OCI-LY1 (cell line): ENCODE measurements around the gene CLTCL1.
"Not testable (repeated sequence)": the region's sequence is repeated elsewhere in the genome, so short reads cannot be mapped to it uniquely, and the experiment has no call there.

Source experiments
- H2AFZ ChIP-seq: fragments of 200-600 bp; sonication (generic), shearing (Covaris generic); 2 replicates; pipeline ENCODE4 v1.6.0; 2014; ENCODE audit warnings: antibody characterized with exemption, mild to moderate bottlenecking, low read length
- H3F3A ChIP-seq: fragments of 200-600 bp; sonication (generic), shearing (Covaris generic); 2 replicates; pipeline ENCODE4 v1.6.0; 2014; ENCODE audit warnings: mild to moderate bottlenecking, antibody characterized with exemption, low read length, moderate library complexity; ENCODE audit not compliant: insufficient read depth
- H3K27ac ChIP-seq: fragments of 200-600 bp; sonication (generic); 2 replicates; pipeline ENCODE4 v1.5.1; 2014; ENCODE audit warnings: low read length, mixed run types, mild to moderate bottlenecking, low read depth; ENCODE audit not compliant: poor library complexity, severe bottlenecking
- H3K27me3 ChIP-seq: fragments of 200-600 bp; sonication (generic); 2 replicates; pipeline ENCODE4 v1.6.0; 2014; ENCODE audit warnings: antibody characterized with exemption, mild to moderate bottlenecking, low read length, moderate library complexity; ENCODE audit not compliant: insufficient read depth
- H3K36me3 ChIP-seq: fragments of 200-600 bp; sonication (generic); 2 replicates; pipeline ENCODE4 v1.6.1; 2014; ENCODE audit warnings: mild to moderate bottlenecking, antibody characterized with exemption, low read length, moderate library complexity, mixed read lengths; ENCODE audit not compliant: insufficient read depth
- H3K4me1 ChIP-seq: fragments of 200-600 bp; sonication (generic); 2 replicates; pipeline ENCODE4 v1.5.1; 2014; ENCODE audit warnings: mild to moderate bottlenecking, low read length, moderate library complexity; ENCODE audit not compliant: insufficient read depth, severe bottlenecking
- H3K4me2 ChIP-seq: fragments of 200-600 bp; sonication (generic), shearing (Covaris generic); 2 replicates; pipeline ENCODE4 v1.6.1; 2014; ENCODE audit warnings: low read length
- H3K4me3 ChIP-seq: fragments of 200-600 bp; sonication (generic); 2 replicates; pipeline ENCODE4 v1.5.1; 2014; ENCODE audit warnings: low read length, low read depth, mild to moderate bottlenecking, mixed read lengths; ENCODE audit not compliant: poor library complexity, severe bottlenecking
- H3K79me2 ChIP-seq: fragments of 200-600 bp; shearing (Covaris generic); 2 replicates; pipeline ENCODE4 v1.6.1; 2016; ENCODE audit warnings: mixed run types, low read length, mixed read lengths; ENCODE audit not compliant: insufficient read depth
- H3K9ac ChIP-seq: fragments of 200-600 bp; sonication (generic), shearing (Covaris generic); 2 replicates; pipeline ENCODE4 v1.6.1; 2014; ENCODE audit warnings: mild to moderate bottlenecking, low read length, mixed read lengths
- H3K9me2 ChIP-seq: fragments of 200-600 bp; sonication (generic), shearing (Covaris generic); 2 replicates; pipeline ENCODE4 v1.6.1; 2014; ENCODE audit warnings: low read depth, mild to moderate bottlenecking, low read length, mixed read lengths
- H3K9me3 ChIP-seq: fragments of 200-600 bp; shearing (Covaris generic); 2 replicates; pipeline ENCODE4 v1.6.1; 2014; ENCODE audit warnings: low read length, mixed read lengths
- H4K20me1 ChIP-seq: fragments of 200-600 bp; sonication (generic), shearing (Covaris generic); 2 replicates; pipeline ENCODE4 v1.6.0; 2016; ENCODE audit warnings: mild to moderate bottlenecking, low read length; ENCODE audit not compliant: insufficient read depth
- EZH2 ChIP-seq: fragments of 200-600 bp; sonication (generic), shearing (Covaris generic); IDR thresholded peaks from 2 replicates; pipeline ENCODE4 v1.8.0; 2017; ENCODE audit warnings: borderline replicate concordance, mixed run types, mild to moderate bottlenecking, antibody characterized with exemption, low read length, moderate library complexity, mixed read lengths
- TF ChIP-seq, protein P1 (sequence below): fragments of 200-600 bp; sonication (generic), shearing (Covaris generic); IDR thresholded peaks from 2 replicates; pipeline ENCODE4 v1.5.1; 2017; ENCODE audit warnings: mild to moderate bottlenecking, antibody characterized with exemption, low read length, moderate library complexity, mixed read lengths

CLTCL1 gene

GRCh38 chr22:19265779-19266178 is 25.7 kb downstream of the CLTCL1 start:
- no peaks in the 10 kb centered on the region; the same call in 1 of the 2 replicates for H3K36me3 ChIP-seq
- H3K79me2 ChIP-seq: no peaks in the 10 kb centered on the region
- H3K4me2 ChIP-seq: no peak overlapping the region
- no peak overlapping the region for H3K9ac ChIP-seq
- TF ChIP-seq, protein P1, sequence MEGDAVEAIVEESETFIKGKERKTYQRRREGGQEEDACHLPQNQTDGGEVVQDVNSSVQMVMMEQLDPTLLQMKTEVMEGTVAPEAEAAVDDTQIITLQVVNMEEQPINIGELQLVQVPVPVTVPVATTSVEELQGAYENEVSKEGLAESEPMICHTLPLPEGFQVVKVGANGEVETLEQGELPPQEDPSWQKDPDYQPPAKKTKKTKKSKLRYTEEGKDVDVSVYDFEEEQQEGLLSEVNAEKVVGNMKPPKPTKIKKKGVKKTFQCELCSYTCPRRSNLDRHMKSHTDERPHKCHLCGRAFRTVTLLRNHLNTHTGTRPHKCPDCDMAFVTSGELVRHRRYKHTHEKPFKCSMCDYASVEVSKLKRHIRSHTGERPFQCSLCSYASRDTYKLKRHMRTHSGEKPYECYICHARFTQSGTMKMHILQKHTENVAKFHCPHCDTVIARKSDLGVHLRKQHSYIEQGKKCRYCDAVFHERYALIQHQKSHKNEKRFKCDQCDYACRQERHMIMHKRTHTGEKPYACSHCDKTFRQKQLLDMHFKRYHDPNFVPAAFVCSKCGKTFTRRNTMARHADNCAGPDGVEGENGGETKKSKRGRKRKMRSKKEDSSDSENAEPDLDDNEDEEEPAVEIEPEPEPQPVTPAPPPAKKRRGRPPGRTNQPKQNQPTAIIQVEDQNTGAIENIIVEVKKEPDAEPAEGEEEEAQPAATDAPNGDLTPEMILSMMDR: no peak
- TF ChIP-seq EZH2: no peak
- H2AFZ ChIP-seq: no peak overlapping the region
- H3K9me2 ChIP-seq: no peaks in the 10 kb centered on the region
- no peak overlapping the region for H3K4me3 ChIP-seq
- H3K4me1 ChIP-seq: no peaks in the 10 kb centered on the region
- no peaks in the 10 kb centered on the region for H4K20me1 ChIP-seq
- H3F3A ChIP-seq: no peaks in the 10 kb centered on the region
- no peaks in the 10 kb centered on the region for H3K27me3 ChIP-seq
- H3K27ac ChIP-seq: no peak overlapping the region
- H3K9me3 ChIP-seq: peaks cover 8% of the 10 kb centered on the region

- H3K27ac ChIP-seq: no peak overlapping the region
- no peak overlapping the region for H3K9ac ChIP-seq
- H3K9me3 ChIP-seq: no peaks in the 10 kb centered on the region
- no peak for TF ChIP-seq EZH2
- TF ChIP-seq, protein P1: no peak
- no peaks in the 10 kb centered on the region for H3K79me2 ChIP-seq
- H3K4me1 ChIP-seq: no peaks in the 10 kb centered on the region
- H3K9me2 ChIP-seq: no peaks in the 10 kb centered on the region
- H3K27me3 ChIP-seq: no peaks in the 10 kb centered on the region
- no peaks in the 10 kb centered on the region; the same call in 1 of the 2 replicates for H3F3A ChIP-seq
- H4K20me1 ChIP-seq: no peaks in the 10 kb centered on the region
- no peak overlapping the region for H2AFZ ChIP-seq
- H3K36me3 ChIP-seq: no peaks in the 10 kb centered on the region
- no peak overlapping the region for H3K4me3 ChIP-seq
- no peak overlapping the region for H3K4me2 ChIP-seq
These were observed 30.7 kb downstream of the CLTCL1 start for GRCh38 chr22:19260804-19261203.

- Histone ChIP-seq H3K79me2 (no peaks in the 10 kb centered on the region), H3K9me2 (no peaks in the 10 kb centered on the region), H3K27me3 (no peaks in the 10 kb centered on the region), H3F3A (no peaks in the 10 kb centered on the region; the same call in 1 of the 2 replicates), H3K4me2 (no peak overlapping the region), H3K36me3 (no peaks in the 10 kb centered on the region), H4K20me1 (no peaks in the 10 kb centered on the region), H3K27ac (no peak overlapping the region), H3K9me3 (no peaks in the 10 kb centered on the region), H2AFZ (no peak overlapping the region), H3K9ac (no peak overlapping the region), H3K4me1 (no peaks in the 10 kb centered on the region), H3K4me3 (no peak overlapping the region)
- TF ChIP-seq, protein P1: no peak
- TF ChIP-seq EZH2: no peak
These were observed 31.3 kb downstream of the CLTCL1 start for GRCh38 chr22:19260194-19260593.

DNA sequence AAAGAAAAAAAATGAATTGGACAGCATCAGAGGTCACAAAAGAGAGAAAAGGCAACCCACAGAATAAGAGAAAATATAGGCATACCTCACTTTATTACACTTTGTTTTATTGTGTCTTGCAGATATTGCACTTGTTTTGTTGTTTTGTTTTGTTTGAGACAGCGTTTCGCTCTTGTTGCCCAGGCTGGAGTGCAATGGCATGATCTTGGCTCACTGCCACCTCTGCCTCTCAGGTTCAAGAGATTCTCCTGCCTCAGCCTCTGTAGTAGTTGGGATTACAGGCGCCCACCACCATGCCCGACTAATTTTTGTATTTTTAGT is 32.6 kb downstream of the CLTCL1 start:
- not testable (repeated sequence) for H3K9me3 ChIP-seq, H4K20me1 ChIP-seq, H3K79me2 ChIP-seq, H3F3A ChIP-seq, H3K9me2 ChIP-seq, H3K27me3 ChIP-seq, H3K4me1 ChIP-seq, H3K4me3 ChIP-seq, H3K36me3 ChIP-seq, H2AFZ ChIP-seq, H3K4me2 ChIP-seq, H3K9ac ChIP-seq, H3K27ac ChIP-seq
